Breast epithelium (tissue), 4 donors: ENCODE data around the gene VGLL4. TPM values are rescaled to one million over a fixed set of nuclear protein-coding genes. Genes with fewer than 3 reads are reported as not detected.
A peak's percentile ranks its signal among the peaks of the same experiment; 100 is the strongest.
"Not testable (repeated sequence)": the region's sequence is repeated elsewhere in the genome, so short reads cannot be mapped to it uniquely, and the experiment has no call there.

ENCODE experiments used
- DNase-seq, 2 donors: peaks; one replicate each; pipeline ENCODE4 v3.0.0-alpha.2; 2019; ENCODE audit warnings: low spot score in 2 of 2
- H3K27ac ChIP-seq, 2 donors: fragments of 200-600 bp; sonication (generic) in 1 of 2; one replicate each; pipeline ENCODE4 v1.5.1; 2016 to 2019; ENCODE audit warnings: mild to moderate bottlenecking in 1 of 2
- H3K27me3 ChIP-seq, 2 donors: fragments of 200-600 bp; sonication (generic) in 1 of 2; one replicate each; pipeline versions ENCODE4 v1.5.1 to v1.6.0; 2017 to 2019; ENCODE audit warnings: control low read depth in 1 of 2, mild to moderate bottlenecking in 1 of 2
- H3K36me3 ChIP-seq: fragments of 200-600 bp; one replicate; pipeline ENCODE4 v1.5.1; 2019
- H3K4me1 ChIP-seq, 2 donors: fragments of 200-600 bp; sonication (generic); one replicate each; pipeline ENCODE4 v1.5.1; 2016 to 2019; ENCODE audit warnings: control low read depth in 1 of 2
- H3K4me3 ChIP-seq, 3 donors: fragments of 200-600 bp; sonication (generic); 1 replicate in 2 of 3; 2 replicates in 1 of 3; pipeline ENCODE4 v1.5.1; 2016 to 2019; ENCODE audit warnings: mild to moderate bottlenecking in 3 of 3, moderate library complexity in 2 of 3
- H3K9me3 ChIP-seq, 2 donors: fragments of 200-600 bp; sonication (generic) in 1 of 2; one replicate each; pipeline ENCODE4 v1.5.1; 2016 to 2019; ENCODE audit warnings: control low read depth in 1 of 2
- CTCF ChIP-seq, 3 donors: fragments of 450-650 bp; IDR thresholded peaks; one replicate each; pipeline ENCODE4 v1.5.1; 2016 to 2017; ENCODE audit warnings: antibody characterized with exemption in 3 of 3, mild to moderate bottlenecking in 3 of 3, moderate library complexity in 3 of 3
- POLR2A ChIP-seq: fragments of 450-650 bp; IDR thresholded peaks from one replicate; pipeline ENCODE4 v1.6.1; 2016; ENCODE audit warnings: antibody characterized with exemption, mild to moderate bottlenecking, moderate library complexity
- POLR2AphosphoS5 ChIP-seq, 3 donors: sonication (generic); formaldehyde crosslinking; IDR thresholded peaks; one replicate each; pipeline ENCODE4 v1.6.1; 2017; ENCODE audit warnings: antibody characterized with exemption in 3 of 3
- intact Hi-C: fragments of 100-400 bp; cut with DNase I; formaldehyde crosslinking; loops from one replicate; pipeline ENCODE4 v1.15.1; 2023; ENCODE audit warnings: low total_unique reads
- total RNA-seq, 3 donors: library from RNA; depleted of rRNA; stranded (reverse); fragments of >200 nt; gene quantifications; one replicate each; pipeline ENCODE4 v1.1.0, GENCODE V29; 2016

VGLL4 gene
- total RNA-seq, 3 donors from 2014 or later, result 48.0 to 90.0 (median 68.5) TPM

- Histone ChIP-seq H3K4me1 (peaks cover 0 to 6% of the 10 kb centered on the region in 2 donors), H3K9me3 (no peaks in the 10 kb centered on the region), H3K27ac (peak overlapping the region; percentile 45 to 48), H3K27me3 (no peaks in the 10 kb centered on the region), H3K4me3 (no peak overlapping the region), H3K36me3 (no peaks in the 10 kb centered on the region)
- TF ChIP-seq POLR2AphosphoS5 (IDR thresholded peaks at IDR 0.05), result no peak
- TF ChIP-seq CTCF (IDR thresholded peaks at IDR 0.05), result no peak
- no peak for TF ChIP-seq POLR2A
- DNase-seq, result no peak
- intact Hi-C loops, result loop anchor here (5.0 kb wide), 1 partner anchor 382 kb away; no protein-coding TSS in a partner anchor
Measured at GRCh38 chr3:11574981-11575669, 68.6 kb downstream of the VGLL4 start.

- H3K27me3 ChIP-seq, H3K9me3 ChIP-seq, H3K36me3 ChIP-seq, H3K4me3 ChIP-seq, DNase-seq: not testable (repeated sequence)
- Histone ChIP-seq H3K4me1 (peaks cover 14% of the 10 kb centered on the region in 2 donors), H3K27ac (peak overlapping the region in 1 of 2 donors; percentile 3)
- intact Hi-C loops, result loop anchor here (5.0 kb wide), 1 partner anchor 385 kb away; no protein-coding TSS in a partner anchor
Measured at GRCh38 chr3:11572660-11573059, 71.1 kb downstream of the VGLL4 start.

- Histone ChIP-seq H3K27me3 (no peaks in the 10 kb centered on the region), H3K36me3 (no peaks in the 10 kb centered on the region), H3K27ac (peak overlapping the region; percentile 93 to 100), H3K4me3 (peak overlapping the region in 1 of 3 donors; percentile 23), H3K4me1 (peaks cover 13 to 14% of the 10 kb centered on the region in 2 donors), H3K9me3 (no peaks in the 10 kb centered on the region)
- DNase-seq, result no peak
- TF ChIP-seq POLR2A (no peak), POLR2AphosphoS5 (IDR thresholded peaks at IDR 0.05) (peak in 1 of 3 donors; percentile 50)
- intact Hi-C loops, result loop anchor here (5.0 kb wide), 1 partner anchor 386 kb away; no protein-coding TSS in a partner anchor
Measured at GRCh38 chr3:11570789-11571495, 72.8 kb downstream of the VGLL4 start.

GRCh38 chr3:11570251-11570650, 73.5 kb downstream of the VGLL4 start:
- Histone ChIP-seq H3K9me3 (no peaks in the 10 kb centered on the region), H3K27ac (peak overlapping the region; percentile 93 to 100), H3K27me3 (no peaks in the 10 kb centered on the region), H3K4me3 (peak overlapping the region in 1 of 3 donors; percentile 23), H3K4me1 (peaks cover 8 to 14% of the 10 kb centered on the region in 2 donors), H3K36me3 (no peaks in the 10 kb centered on the region)
- DNase-seq, result no peak
- intact Hi-C loops, result loop anchor here (5.0 kb wide), 1 partner anchor 387 kb away; no protein-coding TSS in a partner anchor
- TF ChIP-seq POLR2A (no peak), CTCF (IDR thresholded peaks at IDR 0.05) (no peak), POLR2AphosphoS5 (IDR thresholded peaks at IDR 0.05) (no peak)

- Histone ChIP-seq H3K27ac (peak overlapping the region; percentile 93 to 100), H3K27me3 (no peaks in the 10 kb centered on the region), H3K4me3 (peak overlapping the region in 2 of 3 donors; percentile 18 to 61), H3K4me1 (peaks cover 8 to 14% of the 10 kb centered on the region in 2 donors), H3K9me3 (no peaks in the 10 kb centered on the region), H3K36me3 (no peaks in the 10 kb centered on the region)
- DNase-seq, result no peak
- no peak for TF ChIP-seq POLR2AphosphoS5 (IDR thresholded peaks at IDR 0.05)
- no peak for TF ChIP-seq CTCF (IDR thresholded peaks at IDR 0.05)
- no peak for TF ChIP-seq POLR2A
- intact Hi-C loops, result no loop called here
Measured at GRCh38 chr3:11569156-11569741, 74.5 kb downstream of the VGLL4 start.
